ENCODE results near the gene PRUNE2.

DNA sequence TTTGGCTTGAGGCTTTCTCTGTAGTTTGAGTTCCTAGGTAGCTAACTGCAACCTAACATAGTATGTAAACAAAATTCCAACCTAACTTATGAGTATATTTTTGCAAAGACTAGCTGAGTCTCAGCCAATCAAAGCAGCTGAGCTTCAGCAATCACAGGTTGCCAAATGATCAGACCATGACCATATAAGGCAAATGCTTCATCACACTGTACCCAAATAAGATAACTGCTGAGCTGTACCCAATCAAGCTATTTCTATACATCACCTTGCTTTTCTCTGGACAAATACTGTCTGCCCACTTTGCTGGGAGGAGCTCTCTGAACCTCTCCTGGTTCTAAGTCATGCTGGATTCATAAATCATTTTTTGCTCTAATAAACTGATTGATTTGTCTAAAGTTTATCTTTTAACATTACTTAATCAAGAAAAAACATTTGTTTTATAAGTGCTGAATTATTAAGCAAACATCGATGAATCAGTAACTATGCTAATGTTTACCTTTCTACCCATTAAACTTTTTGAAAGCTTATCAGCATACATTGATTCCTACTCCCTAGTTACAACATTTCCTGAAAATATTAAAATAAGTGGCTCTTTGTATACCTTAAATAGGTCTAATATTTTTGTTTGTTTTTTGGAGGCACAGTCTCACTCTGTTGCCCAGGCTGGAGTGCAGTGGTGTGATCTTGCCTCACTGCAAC is 271.4 kb downstream of the PRUNE2 start:
- TF ChIP-seq, protein P1, sequence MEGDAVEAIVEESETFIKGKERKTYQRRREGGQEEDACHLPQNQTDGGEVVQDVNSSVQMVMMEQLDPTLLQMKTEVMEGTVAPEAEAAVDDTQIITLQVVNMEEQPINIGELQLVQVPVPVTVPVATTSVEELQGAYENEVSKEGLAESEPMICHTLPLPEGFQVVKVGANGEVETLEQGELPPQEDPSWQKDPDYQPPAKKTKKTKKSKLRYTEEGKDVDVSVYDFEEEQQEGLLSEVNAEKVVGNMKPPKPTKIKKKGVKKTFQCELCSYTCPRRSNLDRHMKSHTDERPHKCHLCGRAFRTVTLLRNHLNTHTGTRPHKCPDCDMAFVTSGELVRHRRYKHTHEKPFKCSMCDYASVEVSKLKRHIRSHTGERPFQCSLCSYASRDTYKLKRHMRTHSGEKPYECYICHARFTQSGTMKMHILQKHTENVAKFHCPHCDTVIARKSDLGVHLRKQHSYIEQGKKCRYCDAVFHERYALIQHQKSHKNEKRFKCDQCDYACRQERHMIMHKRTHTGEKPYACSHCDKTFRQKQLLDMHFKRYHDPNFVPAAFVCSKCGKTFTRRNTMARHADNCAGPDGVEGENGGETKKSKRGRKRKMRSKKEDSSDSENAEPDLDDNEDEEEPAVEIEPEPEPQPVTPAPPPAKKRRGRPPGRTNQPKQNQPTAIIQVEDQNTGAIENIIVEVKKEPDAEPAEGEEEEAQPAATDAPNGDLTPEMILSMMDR (IDR thresholded peaks at IDR 0.05), result no peak
- TF ChIP-seq FOXM1 (IDR thresholded peaks at IDR 0.05; ENCODE audit: low read depth), result no peak
- TF ChIP-seq POLR2AphosphoS5 (IDR thresholded peaks at IDR 0.05; ENCODE audit: low read depth, low read length), result no peak
